WERI-Rb-1 (cell line): Measurements from ENCODE around the gene ST3GAL3.

ENCODE experiments used
- DNase-seq: peaks from one replicate; pipeline ENCODE4 v3.0.0-alpha.2; 2020
- H3K27ac ChIP-seq: fragments of 250-450 bp; sonication (Bioruptor Pico); 2 replicates; pipeline ENCODE4 v1.5.1; 2020; ENCODE audit warnings: mild to moderate bottlenecking, moderate library complexity
- H3K27me3 ChIP-seq: fragments of 250-450 bp; sonication (Bioruptor Pico); 2 replicates; pipeline ENCODE4 v1.5.1; 2021; ENCODE audit warnings: mild to moderate bottlenecking, low read depth, moderate library complexity; ENCODE audit not compliant: insufficient read depth, severe bottlenecking
- H3K36me3 ChIP-seq: fragments of 250-450 bp; sonication (Bioruptor Pico); 2 replicates; pipeline ENCODE4 v1.5.1; 2020; ENCODE audit warnings: mild to moderate bottlenecking, moderate library complexity
- H3K4me3 ChIP-seq: 2 replicates; pipeline ENCODE4 v1.5.1; 2011; ENCODE audit warnings: low read depth, mild to moderate bottlenecking, control low read depth, low read length
- H3K9me3 ChIP-seq: fragments of 250-450 bp; sonication (Bioruptor Pico); 2 replicates; pipeline ENCODE4 v1.5.1; 2021; ENCODE audit warnings: mild to moderate bottlenecking, moderate library complexity; ENCODE audit not compliant: severe bottlenecking
- TF ChIP-seq, protein P1 (sequence below): IDR thresholded peaks from 2 replicates; pipeline ENCODE4 v1.5.1; 2011; ENCODE audit warnings: low read depth, mild to moderate bottlenecking, control low read depth, inconsistent platforms, low read length

The ST3GAL3 gene

DNA sequence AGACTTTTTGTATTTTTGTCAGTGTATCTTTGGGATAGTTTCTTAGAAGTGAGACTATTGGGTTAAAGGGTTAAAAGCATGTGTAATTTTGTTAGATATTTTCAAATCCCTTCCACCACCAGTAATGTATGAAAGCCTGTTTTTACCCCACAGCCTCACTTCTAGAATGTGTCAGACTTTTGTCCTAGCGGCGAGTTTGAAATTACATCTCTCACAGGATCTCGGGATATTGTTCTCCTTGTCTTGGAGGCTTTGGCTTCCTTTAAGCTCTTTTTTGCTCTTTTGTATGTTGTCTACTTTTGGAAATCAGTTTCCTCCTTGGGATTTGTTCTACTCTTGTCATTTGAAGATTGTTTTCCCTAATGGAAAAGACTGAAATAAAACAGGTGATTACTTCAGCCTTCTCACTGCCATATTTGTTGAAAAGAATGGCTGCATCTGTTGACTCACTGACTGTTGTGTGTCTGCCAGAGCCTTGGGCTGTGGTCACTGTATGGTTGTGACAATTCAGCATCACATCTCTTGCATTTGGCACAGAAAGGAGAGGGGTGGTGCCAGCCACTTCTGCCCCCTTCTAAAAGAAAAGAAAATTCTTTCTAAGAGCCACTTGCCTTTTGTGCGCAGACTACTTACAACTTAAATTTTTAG, 22.6 kb downstream of the ST3GAL3 start:
- DNase-seq = no peak
- Histone ChIP-seq H3K36me3 (no peaks in the 10 kb centered on the region), H3K27me3 (no peaks in the 10 kb centered on the region), H3K4me3 (no peak overlapping the region), H3K27ac (no peak overlapping the region), H3K9me3 (no peaks in the 10 kb centered on the region)
- TF ChIP-seq, protein P1, sequence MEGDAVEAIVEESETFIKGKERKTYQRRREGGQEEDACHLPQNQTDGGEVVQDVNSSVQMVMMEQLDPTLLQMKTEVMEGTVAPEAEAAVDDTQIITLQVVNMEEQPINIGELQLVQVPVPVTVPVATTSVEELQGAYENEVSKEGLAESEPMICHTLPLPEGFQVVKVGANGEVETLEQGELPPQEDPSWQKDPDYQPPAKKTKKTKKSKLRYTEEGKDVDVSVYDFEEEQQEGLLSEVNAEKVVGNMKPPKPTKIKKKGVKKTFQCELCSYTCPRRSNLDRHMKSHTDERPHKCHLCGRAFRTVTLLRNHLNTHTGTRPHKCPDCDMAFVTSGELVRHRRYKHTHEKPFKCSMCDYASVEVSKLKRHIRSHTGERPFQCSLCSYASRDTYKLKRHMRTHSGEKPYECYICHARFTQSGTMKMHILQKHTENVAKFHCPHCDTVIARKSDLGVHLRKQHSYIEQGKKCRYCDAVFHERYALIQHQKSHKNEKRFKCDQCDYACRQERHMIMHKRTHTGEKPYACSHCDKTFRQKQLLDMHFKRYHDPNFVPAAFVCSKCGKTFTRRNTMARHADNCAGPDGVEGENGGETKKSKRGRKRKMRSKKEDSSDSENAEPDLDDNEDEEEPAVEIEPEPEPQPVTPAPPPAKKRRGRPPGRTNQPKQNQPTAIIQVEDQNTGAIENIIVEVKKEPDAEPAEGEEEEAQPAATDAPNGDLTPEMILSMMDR = no peak

DNA sequence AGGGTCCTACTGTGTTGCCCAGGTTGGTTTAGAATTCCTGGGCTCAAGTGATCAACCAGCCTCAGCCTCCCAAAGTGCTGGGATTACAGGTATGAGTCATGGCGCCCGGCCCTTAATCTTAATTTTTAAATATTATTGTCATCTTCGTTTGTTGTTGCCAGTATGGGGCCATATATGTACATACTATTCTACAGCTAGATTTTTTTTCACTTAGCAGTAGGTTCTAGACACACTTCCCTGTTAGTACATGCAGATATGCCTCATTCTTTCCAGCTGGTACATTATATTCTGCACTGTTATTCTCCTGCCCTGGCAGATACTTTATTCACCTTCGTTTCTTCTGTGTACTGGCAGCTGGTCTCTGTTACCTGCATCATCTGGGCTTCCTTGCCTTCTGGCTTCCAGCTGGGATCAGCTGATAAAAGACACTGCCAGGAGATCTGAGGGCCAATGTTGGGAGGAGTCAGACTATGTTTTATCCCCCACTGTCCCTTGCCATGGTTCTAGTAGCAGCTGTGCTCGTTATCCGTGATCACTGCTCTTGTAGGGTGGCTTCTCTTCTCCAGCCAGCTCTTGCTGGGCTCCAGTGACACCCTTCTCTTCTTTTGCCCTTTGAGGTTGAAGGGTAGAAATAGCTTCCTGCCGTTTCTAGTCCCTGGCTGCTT, 24.7 kb downstream of the ST3GAL3 start:
- Histone ChIP-seq H3K4me3 (no peak overlapping the region), H3K9me3 (no peaks in the 10 kb centered on the region), H3K36me3 (no peaks in the 10 kb centered on the region), H3K27me3 (no peaks in the 10 kb centered on the region), H3K27ac (no peak overlapping the region)
- TF ChIP-seq, protein P1 = no peak
- peak; percentile 39 for DNase-seq

DNA sequence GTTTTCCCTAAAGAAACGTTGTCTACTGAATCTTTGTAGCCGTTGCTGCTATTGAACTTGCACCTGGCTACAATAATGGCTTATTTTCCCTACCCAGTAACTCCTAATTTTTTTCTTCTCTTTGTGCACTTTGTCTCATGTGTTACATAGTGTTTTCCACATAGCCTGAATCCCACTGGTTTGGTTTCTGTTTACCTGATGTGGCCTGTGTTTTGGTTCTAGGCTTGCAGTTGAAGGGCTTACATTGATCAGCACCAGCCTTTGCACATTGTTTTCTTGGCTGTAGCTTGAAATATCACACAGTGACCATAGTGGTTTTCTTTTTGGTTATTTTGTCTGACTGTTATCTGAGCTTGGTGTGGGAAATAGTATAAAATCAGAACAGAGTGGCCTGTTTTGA, 29.5 kb downstream of the ST3GAL3 start:
- H3K27ac ChIP-seq = no peak overlapping the region
- no peaks in the 10 kb centered on the region for H3K36me3 ChIP-seq
- H3K9me3 ChIP-seq = no peaks in the 10 kb centered on the region
- TF ChIP-seq, protein P1 = no peak
- no peak for DNase-seq
- H3K27me3 ChIP-seq = no peaks in the 10 kb centered on the region
- no peak overlapping the region for H3K4me3 ChIP-seq

DNA sequence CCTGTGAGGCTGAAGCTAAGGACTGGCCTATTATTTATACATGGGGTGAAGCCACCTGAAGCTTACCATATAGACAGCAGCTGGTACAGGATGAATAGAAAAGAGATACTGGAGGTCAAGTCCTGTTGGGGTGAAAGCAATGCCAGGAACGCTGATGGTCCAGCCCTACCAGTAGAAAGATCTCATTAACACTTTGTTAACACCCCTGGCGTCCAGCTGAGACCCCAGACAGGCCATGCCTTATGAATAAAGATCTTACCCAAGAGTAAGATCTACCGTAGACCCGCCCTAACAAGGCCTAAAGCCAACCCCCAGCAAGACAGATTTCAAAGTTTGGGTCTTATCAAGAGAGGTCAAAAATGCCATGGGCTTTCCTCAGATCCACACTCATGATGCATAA, 34.7 kb downstream of the ST3GAL3 start:
- H3K36me3 ChIP-seq = no peaks in the 10 kb centered on the region
- no peak for DNase-seq
- H3K4me3 ChIP-seq = no peak overlapping the region
- no peak overlapping the region for H3K27ac ChIP-seq
- H3K27me3 ChIP-seq = no peaks in the 10 kb centered on the region
- TF ChIP-seq, protein P1 = no peak
- H3K9me3 ChIP-seq = no peaks in the 10 kb centered on the region

DNA sequence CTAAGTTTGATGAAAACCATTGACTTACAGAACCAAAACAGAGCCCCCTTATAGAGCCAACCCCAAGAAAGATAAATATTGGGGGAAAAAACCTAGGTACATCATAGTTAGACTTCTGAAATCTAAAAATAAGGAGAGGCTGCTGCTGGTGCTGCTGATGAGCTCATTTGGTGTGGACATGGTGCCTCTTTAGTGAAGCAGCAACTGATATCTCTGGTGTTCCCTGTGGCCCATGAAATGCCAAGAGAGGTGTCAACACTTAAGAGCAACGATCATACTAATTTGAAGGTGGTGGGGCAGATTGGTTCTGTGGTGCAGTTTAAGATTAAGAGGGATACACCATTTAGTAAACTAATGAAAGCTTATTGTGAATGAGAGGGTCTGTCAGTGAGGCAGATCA, 35.9 kb downstream of the ST3GAL3 start:
- Histone ChIP-seq H3K27me3 (no peaks in the 10 kb centered on the region), H3K36me3 (no peaks in the 10 kb centered on the region), H3K4me3 (no peak overlapping the region), H3K27ac (no peak overlapping the region), H3K9me3 (no peaks in the 10 kb centered on the region)
- no peak for DNase-seq
- TF ChIP-seq, protein P1 = no peak
